GM18951 (cell line): Measurements from ENCODE around the gene ARHGAP21.
A peak's percentile ranks its signal among the peaks of the same experiment; 100 is the strongest.
"Not testable (repeated sequence)": the region's sequence is repeated elsewhere in the genome, so short reads cannot be mapped to it uniquely, and the experiment has no call there.

Experiments
- POLR2A ChIP-seq: IDR thresholded peaks from 4 replicates; pipeline ENCODE4 v1.6.1; 2011; ENCODE audit warnings: mild to moderate bottlenecking; ENCODE audit not compliant: insufficient read length, insufficient read depth; ENCODE audit errors: extremely low read depth
- in situ Hi-C: fragments of 300-500 bp; cut with MboI; formaldehyde crosslinking; loops from one replicate; pipeline ENCODE4 v1.12.0; 2022; ENCODE audit warnings: low sequenced_read_pairs, mixed read lengths, inconsistent platforms; ENCODE audit not compliant: unreplicated experiment

The ARHGAP21 gene

DNA sequence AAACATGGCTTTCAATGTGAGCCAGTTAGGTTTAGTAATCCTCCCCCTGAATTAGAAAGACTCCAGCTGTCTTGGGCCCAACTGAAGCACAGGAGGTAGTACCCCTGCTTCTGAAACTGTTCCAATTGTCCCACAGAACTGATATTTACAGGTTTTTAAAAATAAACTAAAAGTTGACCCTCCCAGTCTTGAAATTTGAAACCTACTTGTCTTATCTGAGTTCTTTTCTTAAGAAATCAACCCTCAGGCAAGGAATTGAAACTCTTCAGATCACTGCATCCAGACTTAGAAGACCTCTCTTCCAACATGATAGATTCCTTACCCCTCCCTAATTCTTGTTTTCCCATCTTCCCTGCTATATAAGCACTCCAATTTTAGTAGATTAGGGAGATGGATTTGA lies 13.3 kb upstream of the ARHGAP21 start:
- TF ChIP-seq POLR2A = no peak
- in situ Hi-C loops = no loop called here

- in situ Hi-C loops = no loop called here
- TF ChIP-seq POLR2A = no peak
These were observed 8.3 kb upstream of the ARHGAP21 start for GRCh38 chr10:24731942-24732341.

- in situ Hi-C loops = no loop called here
- TF ChIP-seq POLR2A = no peak
These were observed 7.1 kb upstream of the ARHGAP21 start for GRCh38 chr10:24730811-24731210.

DNA sequence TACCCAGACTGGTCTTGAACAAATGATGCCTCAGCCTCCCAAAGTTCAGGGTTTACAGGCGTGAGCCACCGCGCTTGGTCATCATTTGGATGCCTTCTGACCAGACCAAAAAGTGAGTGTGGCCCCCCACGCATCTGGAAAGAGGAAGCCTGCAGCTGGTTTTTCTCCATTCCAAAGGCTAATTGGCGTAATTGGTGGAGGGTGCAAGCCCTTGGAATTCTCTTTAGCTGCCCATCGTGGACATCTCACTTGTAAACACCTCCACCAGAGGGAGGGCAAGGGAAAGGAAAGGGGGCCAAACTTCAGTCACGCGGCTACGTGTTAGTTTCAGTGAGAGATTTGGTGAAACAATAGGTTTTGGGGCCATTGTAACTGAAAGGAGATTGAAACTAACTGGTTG lies 4.1 kb upstream of the ARHGAP21 start:
- no peak for TF ChIP-seq POLR2A
- in situ Hi-C loops = no loop called here

DNA sequence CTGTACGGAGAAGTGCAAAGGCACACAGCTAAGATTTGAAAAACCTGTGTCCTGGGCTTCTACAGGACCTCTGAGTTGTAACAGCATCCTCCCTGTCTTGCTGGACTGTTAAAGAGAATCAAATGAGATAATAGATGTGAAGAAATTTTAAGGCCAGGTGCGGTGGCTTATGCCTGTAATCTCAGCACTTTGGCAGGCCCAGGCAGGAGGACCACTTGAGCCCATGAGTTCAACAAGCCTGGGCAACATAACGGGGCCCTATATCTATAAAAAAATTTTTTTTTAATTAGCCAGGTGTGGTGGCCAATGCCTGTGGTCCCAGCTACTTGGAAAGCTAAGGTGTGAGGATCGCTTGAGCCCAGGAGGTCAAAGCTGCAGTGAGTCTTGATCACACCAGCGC lies 2.9 kb upstream of the ARHGAP21 start:
- in situ Hi-C loops = no loop called here
- TF ChIP-seq POLR2A = no peak

GRCh38 chr10:24726029-24726428 lies 2.3 kb upstream of the ARHGAP21 start:
- in situ Hi-C loops = not testable (repeated sequence)

DNA sequence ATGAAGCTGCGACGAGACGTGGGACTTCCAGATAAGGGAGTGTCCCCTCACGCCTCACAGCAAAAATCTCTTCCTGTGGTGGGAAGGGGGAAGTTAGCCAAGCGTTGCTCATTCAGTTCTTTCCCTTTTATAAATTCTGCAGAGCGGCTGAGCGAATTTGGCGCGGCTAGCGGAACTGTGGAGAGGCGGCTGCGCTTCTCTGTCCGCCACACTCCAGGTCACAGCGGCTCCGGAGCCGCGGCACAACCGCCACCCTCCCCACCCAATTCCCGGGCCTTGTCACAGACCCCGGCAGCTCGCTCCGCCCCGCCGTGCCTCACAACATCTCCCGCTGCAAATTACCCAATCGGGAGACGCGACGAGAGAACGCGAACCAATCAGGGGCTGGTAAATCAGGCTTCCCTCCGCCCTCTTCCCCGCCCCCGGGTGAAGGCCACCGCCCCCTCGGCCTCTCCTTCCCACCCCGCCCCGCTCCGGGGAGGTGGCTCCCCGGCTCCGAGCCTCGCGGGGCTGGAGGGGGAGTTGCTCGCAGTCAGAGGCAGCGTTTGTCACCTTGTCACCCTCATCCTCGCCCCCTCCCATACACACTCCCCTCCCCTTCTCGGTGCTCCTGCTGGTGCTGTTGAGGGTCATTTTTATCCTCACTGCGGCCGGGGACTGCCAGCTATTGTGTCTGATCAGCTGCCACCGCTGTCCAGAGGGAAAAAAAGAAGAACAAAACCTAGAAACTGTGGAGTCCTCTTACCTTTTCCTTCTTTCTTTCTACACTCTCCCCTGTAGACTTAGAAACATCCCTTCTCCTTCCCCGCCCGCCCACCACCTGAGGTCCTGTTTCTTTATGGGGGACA lies 918 bp upstream of the ARHGAP21 start:
- in situ Hi-C loops = no loop called here
- peak; percentile 86 for TF ChIP-seq POLR2A

DNA sequence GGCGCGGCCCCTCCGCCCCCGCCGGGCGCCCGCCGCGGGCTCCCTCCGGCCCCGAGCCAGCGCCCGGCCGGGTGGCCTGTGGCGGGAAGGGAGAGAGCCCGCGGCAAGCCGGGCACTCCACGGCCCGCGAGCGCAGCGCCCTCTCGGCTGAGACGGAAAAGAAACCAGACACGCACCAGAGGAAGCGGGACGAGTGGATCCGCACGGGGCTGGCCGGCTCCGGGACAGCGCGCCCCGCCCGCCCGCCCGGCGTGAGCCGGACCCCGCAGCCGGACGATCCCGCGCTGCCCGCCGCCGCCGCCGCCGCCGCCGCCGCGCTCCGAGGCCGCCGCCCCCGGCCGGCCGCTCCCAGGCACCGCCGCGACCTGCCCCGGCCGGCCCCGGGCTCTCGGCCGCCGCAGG lies 300 bp downstream of the ARHGAP21 start:
- no peak for TF ChIP-seq POLR2A
- in situ Hi-C loops = no loop called here

DNA sequence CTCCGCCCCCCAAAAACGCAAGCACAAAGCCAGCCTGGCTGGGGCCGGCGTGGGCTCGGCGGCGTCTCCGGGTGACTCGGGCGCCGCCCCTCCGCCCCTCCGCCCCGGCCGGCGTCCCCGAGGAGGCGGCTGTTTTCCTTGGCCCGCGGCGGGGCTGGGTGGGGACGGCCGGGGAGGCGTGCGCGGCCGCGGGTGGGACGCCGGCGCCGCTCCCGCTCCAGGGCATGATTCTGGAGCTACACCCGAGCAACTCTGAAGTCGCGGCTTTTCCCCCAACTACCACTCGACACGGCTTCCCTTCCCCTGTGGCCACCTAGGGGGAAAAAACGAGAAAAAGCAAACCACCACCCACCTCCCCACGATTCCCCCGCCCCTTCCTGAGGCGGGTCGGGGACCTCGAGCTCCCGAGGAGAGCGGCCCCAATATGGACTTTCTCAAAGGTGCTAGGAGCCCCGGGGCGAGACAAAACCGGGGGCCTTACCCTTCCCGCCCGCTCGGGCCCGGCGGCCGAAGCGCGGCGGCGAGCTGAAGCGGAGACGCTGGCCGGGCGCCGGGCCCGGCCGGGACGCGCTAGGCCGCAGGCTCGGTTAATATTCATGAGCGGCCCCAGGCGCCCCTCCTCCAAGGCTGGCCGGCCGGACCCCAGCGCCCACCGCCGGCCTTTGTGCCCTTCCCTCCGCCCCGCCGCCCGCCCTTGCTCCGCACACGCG lies 856 bp downstream of the ARHGAP21 start:
- in situ Hi-C loops = no loop called here
- TF ChIP-seq POLR2A = peak; percentile 59

DNA sequence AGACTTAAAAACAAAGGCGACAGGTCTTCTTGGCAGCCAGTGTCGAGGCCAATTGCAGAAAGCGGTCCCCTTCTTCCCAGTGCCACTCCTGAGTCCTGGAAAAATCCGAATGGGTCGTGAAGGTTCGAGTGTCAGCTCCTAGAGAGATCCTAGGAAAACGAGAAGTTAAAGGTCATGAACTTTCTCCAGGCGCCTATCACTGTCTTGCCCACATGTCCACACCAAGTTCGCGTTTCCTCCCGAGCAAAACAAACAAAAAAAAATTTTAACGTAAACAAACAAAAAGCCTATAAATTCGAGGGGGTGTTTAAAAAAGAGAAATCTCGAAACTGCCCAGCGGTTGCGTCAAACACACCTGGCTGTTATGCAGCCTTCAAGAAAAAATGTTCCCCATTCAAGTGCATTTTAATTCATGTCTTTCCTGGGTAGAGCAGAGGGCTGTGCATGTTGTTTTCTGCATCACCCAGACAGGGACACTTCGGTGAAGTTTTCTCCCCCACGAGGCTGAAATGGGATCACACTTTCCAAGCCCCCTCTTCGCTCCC lies 1.5 kb downstream of the ARHGAP21 start:
- TF ChIP-seq POLR2A = no peak
- in situ Hi-C loops = no loop called here

- in situ Hi-C loops = no loop called here
- TF ChIP-seq POLR2A = no peak
These were observed 2.2 kb downstream of the ARHGAP21 start for GRCh38 chr10:24721229-24722106.

GRCh38 chr10:24720096-24720495 lies 3.6 kb downstream of the ARHGAP21 start:
- TF ChIP-seq POLR2A = no peak
- in situ Hi-C loops = no loop called here
